Non-pigmented ciliary epithelial cell (primary cell): Measurements from ENCODE around the gene LFNG.

Experiments
- DNase-seq: peaks from one replicate; pipeline ENCODE4 v3.0.0-alpha.2; 2010; ENCODE audit warnings: low read depth

LFNG gene

DNA sequence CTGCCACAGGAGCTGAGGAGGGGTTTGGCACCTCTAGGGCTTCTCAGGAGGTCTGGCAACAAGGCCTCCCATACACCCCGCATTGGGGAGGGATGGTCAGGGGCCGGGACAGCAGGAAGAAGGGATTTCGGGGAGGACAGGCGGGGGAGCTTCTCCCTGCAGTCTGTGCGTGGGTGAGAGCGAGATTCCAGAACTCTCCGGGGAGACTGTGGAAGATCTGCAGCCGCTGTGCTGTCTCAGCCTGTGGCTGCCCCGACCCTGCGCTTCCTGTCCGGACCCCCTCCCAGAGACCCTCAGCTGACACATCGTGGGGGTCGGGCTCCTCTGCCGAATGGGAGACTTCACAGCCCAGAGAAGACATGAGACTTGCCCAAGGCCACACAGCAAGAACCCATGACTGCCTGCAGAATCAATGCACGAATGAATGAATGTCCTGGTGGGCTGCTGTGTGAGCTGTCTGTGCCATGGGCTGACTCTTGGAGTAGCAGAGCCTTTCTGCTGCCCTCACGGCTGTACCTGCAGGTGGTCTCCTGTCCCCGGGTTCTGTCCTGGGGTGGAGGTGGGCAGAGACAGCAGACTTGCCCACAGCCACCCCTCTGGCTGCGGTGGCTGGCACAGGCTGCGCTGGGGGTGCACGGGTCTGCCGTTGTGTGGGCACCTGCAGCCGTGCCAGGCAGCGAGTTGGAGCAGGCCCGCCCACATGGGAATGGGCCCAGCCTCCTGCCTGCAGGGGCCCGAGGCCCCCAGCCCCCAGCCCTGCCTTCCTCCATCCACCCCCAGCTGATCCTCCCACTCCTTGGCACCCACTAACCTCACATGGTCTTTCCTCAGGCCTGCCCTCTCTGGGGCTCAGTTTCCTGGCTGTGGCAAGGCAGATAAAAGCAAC, 16.3 kb upstream of the LFNG start:
- no peak for DNase-seq

DNA sequence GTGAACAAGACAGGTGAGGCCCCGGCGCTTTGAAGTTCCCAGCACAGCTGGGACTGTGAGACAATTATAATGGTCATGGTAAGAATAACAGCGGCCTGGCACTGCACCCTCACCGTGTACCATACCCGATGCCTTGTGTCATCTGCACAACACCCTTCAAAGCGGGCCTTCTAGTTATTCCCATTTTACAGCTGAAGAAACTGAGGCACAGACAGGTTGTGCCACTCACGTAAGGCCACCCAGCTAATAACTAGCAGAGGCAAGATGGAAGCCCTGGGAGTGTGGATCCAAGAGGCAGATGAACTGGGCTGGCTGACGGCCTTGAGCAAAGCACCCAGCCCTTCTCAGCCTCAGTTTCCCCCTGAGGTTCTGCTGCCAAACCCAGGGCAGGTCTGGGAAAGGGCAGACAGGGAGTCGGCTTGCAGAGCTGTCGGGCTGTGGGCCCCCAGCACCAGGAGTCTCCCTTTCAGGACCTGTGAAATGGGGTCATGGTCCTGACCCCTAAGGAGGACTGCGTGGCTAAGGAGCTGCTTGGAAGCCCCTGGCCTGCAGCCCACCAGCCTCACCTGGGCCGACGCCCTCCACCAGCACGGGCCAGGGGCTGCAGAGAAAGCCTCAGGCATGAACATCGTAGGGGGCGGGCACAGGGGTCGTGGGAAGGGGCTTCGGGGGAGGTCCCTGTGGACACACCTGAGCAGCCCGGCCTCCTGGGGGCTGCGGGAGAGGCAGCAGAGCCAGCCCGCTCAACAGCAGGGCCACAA, 15.3 kb upstream of the LFNG start:
- no peak for DNase-seq

DNA sequence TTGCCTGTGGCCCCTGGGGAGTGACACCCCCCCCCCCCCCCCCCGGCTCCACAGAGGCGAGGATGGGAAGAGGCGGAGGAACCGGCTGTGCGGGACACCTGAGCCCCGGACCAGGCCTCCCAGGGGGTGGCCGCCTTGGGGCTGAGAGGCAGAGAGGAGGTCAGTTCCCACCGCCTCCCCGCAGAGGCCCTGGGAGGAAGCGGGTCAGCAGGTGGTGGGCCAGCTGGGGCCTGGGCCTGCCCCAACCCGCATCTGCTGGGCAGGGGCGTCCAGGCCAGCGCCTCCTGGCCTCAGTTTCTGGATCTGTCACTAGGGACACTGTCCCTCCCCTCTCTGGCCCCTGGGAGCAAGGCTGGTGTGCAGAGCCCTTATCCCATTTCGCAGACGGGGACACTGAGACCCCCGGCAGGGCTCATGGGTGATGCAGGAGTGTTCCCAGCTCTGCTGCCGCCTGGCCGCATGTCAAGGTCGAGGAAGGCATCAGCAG, 14.6 kb upstream of the LFNG start:
- no peak for DNase-seq

DNA sequence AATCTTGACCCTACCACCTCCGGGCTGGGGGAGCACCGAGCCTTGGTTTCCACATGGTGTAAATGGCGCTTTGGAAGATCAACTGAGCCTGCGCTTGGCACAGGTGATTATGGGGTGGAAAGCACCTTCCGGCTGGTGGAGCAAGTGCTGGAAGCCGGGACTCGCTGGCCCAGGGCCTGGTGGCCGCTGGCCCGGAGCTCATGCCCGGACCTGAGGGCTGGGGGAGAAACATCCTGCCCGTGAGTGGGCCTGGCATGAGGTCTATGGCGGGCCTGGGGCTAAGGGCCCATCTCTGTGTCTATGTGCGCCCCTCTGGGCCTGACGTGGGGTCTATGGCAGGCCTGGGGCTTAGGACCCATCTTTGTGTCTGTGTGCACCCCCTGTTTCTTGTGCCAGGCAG, 14.2 kb upstream of the LFNG start:
- no peak for DNase-seq

DNA sequence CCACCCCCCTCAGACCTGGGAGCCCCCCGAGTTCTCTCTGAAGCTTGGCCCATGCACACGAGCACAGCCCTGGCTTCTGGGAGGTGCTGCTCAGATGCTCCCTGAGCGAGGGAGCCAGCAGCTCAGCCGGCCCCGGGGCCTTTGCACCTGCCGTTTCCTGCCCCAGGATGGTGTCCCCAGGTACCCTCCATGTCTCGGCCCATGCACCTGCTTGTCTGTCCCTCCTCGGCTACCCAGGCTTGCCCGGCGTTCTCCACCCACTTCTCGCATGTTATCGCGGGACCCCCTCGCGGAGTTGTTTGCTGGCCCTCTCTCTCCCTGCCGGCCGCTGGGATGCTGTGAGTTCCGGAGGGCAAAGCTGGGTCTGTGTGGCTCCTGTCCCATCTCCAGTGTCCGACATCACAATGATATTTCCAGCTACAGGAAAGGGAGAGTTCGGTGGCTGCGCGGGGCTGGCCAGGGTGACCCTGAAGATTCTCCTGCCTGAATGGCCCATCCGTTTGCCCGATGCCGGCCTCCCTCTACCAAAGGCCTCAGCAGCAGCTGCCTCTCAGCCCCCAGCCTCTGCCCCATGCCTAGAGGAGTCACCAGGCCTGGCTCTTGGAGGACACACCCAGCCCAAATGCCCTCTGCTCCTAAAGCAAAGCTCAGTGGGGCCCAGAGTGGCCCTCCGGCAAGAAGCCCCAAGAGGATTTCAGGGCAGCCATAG, 12.2 kb upstream of the LFNG start:
- DNase-seq, result no peak

DNA sequence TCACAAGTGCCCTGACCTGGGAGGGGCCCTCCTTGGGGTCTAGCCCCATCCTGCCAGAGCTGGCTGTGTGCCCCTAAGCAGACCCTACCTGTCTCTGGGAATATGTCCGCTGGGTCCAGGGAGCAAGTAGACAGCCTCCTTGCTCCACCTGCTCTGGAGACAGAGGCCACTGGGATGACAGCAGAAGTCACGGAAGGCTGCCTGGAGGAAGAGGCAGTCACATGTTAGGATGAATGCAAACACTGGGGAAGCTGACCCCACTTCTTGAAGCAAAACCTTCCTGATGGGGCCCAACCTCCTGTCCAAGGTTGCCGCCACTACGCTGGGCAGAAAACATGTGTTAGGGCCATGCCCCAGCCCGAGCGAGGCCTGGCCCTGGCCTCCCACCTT, 11.7 kb upstream of the LFNG start:
- no peak for DNase-seq

DNA sequence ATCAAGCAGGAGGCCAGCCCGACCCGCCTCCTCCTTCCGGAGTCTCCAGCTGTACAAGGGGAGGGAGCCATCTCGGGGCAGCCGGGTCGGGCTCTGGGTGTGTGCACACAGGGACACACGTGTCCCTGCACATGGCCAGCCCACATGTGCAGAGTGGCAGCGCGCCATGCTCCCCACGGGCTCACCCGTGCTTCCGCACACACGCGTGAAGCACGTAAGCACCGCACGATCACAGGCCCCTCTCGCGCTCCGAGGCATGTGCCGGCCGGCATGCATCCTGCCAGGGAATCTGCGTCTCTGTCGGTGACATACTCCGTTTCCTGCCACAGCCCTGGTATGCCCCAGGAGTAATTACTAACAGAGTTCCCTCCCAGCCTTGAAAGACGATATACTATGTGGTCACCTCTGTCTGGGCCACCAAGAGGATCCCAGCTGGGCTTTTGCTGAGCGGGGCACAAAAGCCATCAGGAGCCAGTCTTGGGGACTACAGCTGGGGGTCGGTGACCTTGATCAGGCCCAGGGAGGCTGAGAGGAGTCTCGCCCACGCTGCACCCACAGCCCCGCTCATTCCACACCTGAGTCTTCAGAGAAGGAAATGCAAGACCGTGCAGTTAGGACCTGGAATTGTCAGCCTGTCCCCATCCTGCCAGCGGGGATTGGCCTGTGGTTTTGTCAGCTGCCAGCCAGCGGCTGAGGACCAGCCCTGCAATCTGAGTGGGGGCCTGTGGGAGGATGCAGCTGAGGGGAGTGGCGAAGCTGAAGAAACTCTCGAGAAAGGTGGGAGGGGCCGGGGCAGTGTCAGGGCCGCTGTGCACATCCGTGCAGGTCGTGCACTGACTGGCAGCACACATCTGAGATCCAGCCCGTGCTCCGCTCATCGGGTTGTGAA, 11.0 kb upstream of the LFNG start:
- no peak for DNase-seq

DNA sequence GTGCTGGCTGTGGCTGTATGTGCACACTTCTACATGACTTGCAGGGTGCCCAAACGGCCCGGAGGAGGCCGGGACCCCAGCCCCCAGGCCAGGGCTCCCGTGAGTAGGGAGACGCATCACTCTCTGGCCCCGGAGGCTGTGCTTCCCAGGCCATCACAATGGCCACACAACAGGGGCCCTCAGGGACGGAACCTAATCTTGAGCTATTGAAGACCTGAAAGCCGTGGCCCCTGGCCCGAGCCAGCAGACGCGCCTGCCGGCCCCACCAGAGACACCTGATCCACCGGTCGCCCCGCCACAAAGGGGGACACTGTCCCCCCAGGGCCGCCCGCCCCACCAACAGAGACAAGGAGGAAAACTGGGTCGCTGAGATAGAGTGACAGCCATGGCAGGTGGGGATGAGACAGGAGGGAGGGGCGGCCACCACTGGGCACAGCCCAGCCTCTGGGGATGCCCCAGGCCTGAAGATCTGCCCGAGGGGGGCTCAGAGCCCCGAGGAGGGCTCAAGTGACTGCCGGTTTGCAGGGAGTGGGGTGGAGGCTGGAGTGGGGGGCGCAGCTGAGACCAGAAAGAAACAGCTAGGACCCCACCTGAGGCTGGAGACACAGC, 10.2 kb upstream of the LFNG start:
- no peak for DNase-seq

DNA sequence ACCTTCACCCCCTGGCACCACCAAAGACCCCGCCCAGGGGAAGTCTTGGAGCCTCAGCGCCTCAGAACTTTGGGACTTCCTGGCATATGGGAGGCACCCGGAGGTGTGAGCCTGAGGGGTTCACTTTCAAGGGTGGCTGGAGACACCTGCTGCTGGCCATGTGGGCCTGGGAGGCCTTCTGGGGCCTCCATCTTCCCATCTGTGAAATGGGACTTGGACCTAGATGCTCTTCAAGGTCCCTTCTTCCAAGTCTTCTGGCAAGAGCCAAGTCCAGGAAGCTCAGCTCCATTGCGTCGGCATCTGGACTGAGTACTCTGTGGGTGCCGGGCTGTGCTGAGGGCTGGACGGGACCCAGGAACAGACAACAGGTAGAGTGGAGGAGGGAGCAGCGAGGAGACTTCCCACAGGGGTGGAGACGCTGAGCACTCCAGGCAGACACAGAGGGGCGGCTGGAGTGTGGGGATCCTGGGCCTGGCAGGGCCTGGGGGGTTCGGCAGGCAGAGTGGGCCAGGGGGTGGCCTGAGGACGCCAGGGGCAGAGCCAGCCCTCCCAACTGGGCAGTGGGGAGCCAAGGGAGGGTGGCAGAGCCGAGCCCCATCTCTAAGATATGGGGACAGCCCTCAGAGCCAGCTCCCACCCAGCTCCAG, 9.3 kb upstream of the LFNG start:
- no peak for DNase-seq

DNA sequence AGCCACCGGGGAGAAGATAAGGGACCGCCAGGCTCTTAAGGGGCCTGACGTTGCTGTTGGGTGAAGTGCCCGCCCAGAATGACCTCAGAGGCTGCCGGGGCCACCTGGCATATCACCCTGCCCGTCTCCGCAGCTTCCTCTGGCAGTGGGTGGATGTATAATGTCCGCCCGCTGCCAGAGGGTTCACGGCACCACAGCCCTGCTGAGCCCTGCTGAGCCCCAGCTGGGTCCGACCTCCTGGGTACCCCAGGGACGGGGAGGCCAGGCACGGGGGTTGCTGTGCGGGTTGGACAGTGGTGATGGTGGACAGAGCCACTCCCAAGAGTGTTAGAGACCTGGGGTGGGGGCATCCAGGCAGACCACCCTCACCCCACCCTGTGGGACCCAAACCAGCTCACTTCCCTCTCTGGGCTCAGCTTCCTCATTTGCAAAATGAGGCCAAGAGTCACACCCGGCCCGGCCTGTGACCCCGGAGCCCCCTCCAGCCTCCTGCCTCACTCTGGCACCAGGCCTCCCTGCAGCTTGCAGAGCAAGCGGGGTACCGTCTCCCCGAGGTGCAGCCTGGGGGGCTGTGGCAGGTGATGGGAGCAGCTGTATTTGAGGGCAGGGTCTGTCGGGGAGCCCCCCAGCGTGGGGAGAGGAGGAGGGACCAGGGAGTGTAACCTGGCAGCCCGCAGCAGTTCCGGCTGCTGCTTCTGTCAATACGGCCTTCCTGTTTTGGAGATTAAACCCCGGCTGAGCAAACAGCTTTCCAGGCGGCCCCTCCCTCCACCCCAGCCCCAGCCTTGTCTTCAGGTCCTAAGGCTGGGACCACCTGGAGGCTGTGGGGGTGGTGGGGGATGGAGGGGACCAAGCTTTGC, 8.4 kb upstream of the LFNG start:
- DNase-seq, result no peak

DNA sequence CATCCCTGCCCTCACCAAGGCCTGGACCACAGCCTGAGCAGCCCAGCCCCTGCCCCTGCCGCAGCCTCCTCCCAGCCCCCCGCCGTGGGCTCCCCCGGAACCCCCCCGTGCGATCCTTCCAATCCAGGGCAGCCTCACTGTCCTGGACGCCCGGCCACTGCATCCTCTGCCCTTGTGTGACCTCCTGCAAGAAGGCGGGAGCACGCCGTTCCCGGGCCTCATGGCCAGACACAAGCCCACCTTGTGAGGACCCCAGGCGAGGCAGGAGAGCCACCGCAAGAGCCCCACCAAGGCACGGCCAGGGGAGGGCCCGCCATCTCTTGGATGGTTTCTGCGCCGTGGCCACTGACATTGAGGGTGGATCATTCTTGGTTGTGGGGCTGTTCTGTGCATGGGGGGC, 7.8 kb upstream of the LFNG start:
- no peak for DNase-seq

DNA sequence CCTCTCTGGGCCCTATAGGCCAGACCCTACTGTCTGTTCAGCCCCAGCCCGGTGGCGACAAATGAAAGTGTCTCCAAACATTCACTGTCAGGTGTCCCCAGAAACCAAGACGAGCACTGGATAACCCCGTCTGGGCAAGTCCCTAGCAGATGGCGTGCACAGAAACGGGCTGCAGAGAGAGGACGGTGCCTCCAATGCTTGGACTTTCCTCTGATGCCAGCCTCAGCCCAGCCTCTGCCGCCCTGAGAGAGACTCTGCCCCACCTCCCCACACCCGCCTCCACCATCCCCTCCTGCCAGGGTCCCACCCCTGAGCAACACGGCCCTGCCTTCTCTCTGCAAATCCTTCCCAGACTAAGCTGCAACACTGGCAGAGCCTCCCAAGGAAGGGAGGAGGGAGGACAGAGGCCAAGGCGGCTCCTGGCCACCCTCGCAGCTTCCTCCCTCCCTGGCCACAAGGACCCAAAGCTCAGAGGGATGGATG, 7.4 kb upstream of the LFNG start:
- no peak for DNase-seq

DNA sequence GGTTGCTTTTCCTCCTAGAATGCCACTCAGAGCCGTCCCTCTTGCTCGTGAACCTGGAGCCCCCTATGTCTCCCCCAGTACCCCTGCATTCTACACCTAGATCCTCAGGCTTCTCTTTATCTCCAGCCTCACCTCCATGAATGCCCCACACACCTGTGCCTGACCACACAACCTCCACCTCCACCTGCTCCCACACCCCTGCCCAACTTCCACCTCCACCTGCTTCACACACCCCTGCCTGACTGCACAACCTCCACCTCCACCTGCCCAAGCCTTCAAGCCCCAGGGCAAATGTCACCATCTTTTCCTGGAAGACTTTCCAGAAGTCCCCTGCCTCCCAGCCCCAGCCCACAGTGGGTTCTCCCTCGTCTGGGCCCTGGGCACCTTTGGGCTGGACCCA, 6.9 kb upstream of the LFNG start:
- no peak for DNase-seq

DNA sequence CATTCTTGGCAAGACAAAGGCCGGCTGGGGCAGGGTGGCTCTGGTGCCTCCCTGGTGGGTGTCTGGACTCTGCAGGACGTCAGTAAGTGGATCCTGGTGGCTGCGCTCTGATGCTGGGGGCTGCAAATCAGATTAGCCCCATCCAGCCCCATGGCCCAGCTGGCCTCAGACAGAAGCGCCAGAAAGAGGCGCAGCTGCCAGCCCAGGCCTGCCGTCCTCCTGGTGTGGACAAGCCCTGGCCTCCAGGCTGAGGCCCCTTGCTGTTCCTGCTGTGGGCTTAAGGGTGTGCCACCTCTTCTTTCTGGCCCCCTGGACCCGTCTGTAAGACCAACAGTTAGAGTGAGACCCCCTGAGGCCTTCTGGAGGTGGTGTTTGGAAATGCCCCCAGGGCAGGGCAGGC, 5.9 kb upstream of the LFNG start:
- no peak for DNase-seq

DNA sequence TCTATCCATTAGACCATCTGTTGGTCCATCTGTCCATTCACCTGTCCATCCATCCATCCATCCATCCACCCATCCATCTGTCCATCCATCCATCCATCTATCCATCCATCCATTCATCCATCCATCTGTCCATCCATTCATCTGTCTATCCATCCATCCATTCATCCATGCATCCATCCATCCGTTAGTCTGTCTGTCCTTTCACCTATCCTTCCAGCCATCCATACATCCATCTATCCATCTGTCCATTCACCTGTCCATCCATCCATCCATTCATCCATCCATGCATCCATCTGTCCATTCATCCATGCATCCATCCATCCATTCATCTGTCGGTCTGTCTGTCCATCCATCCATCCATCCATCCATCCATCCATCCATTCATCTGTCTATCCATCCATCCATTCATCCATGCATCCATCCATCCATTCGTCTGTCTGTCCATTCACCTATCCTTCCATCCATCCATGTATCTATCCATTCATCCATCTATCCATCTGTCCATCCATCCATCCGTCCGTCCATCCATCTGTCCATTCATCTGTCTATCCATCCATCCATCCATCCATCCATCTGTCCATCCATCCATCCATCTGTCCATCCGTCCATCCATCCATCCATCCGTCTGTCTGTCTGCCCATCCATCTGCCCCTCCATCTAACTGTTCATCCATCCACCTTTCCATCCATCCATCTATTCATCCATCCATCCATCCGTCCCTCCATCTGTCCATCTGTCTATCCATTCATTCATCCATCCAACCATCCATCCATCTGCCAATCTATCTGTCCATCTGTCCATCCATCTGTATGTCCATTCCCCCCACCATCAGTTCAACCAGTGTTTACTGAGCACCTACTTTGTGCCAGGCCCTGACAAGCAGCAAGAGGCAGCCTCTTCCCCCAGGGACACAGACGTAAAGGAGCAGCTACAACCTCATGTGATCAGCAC, 4.8 kb upstream of the LFNG start:
- no peak for DNase-seq

DNA sequence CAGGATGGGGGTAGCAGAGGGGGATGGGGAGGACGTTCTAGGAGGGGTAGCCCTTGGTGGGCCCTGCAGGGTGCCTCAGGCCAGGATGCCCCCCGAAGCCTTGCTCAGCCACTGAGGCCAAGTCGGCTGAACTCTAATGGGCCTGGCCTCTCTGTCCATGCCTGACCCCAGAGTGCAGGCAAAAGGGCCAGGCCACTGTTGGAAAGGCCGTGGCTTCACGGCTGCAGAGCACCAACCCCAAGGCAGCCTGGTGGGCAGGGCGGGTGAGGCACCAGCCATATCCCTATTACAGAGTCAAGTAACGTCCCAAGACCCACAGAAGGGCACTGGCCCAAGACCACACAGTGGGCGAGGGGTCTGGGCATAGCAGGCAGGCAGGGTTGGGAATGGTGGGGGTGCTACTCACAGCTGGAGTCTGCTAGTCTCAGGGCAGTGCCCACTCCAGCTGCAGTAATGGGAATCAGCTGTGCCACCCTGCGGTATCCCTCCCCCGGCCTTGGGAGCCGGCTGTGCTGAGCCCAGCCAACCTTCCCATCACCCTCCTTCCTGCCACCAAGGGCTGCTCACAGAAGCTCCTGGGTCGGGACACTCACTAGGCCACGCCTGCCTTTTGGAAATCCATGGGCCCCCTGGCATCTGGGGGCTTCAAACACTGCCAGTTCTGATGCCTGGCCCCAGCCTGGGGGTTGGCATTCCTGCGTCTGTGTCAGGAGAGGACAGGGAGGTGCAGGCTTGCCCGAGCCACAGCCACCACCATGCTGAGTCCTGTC, 4.0 kb upstream of the LFNG start:
- DNase-seq, result no peak

DNA sequence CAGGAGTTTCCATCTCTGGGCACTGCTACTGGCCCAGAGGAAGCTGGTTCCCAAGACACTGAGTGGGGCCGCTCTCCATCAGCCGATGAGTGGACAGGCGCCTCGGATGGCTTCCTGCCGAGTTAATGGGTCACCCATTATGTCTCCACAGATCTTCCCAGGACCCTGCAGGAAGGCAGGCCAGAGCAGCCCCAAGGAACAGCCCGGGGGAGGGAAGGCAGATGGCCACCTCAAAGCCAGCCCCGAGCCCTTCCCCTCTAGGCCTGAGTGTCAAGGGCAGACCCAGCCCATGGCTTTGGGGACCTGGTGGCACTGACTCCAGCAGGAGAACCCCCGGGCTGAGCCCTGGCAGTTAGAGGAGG, 3.4 kb upstream of the LFNG start:
- DNase-seq, result no peak

DNA sequence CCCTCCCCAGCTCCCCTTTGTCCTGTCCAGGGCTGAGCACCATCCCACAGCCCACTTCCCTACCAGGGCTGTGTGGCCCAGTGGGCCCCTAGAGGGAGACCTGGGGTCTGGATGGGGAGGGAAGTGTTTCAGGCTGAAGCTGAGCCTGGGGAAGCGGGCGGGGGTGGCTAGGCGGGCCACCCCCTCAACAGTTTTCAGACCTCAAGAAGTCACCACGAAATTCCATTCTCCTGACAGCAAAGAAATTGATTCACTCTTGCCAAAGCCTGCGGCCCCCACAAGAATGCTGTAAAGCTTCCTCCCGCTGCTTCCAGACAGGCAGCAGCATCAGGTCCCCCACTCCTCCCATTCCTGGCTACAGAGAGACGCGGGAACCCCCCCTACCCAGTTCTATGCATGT, 2.5 kb upstream of the LFNG start:
- peak; percentile 88 for DNase-seq
